Lower leg skin (tissue), 4 donors: ENCODE results near the gene CENPS. TPM values are rescaled to one million over a fixed set of nuclear protein-coding genes. Genes with fewer than 3 reads are reported as not detected.
"Not testable (repeated sequence)": the region's sequence is repeated elsewhere in the genome, so short reads cannot be mapped to it uniquely, and the experiment has no call there.

Source experiments
- DNase-seq, 2 donors: peaks; one replicate each; pipeline ENCODE4 v3.0.0-alpha.2; 2019; ENCODE audit warnings: low spot score in 2 of 2
- H3K4me3 ChIP-seq: fragments of 200-600 bp; sonication (generic); 2 replicates; pipeline ENCODE4 v1.5.1; 2017; ENCODE audit warnings: mild to moderate bottlenecking, low read depth; ENCODE audit not compliant: poor library complexity, severe bottlenecking
- CTCF ChIP-seq, 3 donors: fragments of 450-650 bp; IDR thresholded peaks; one replicate each; pipeline ENCODE4 v1.5.1; 2016; ENCODE audit warnings: antibody characterized with exemption in 3 of 3, mild to moderate bottlenecking in 3 of 3, moderate library complexity in 2 of 3
- POLR2A ChIP-seq, 2 donors: fragments of 450-650 bp; IDR thresholded peaks; one replicate each; pipeline ENCODE4 v1.6.1; 2016 to 2017; ENCODE audit warnings: antibody characterized with exemption in 2 of 2, mild to moderate bottlenecking in 1 of 2, moderate library complexity in 1 of 2
- WGBS, 2 donors: methylation state at CpG; one replicate each; pipeline ENCODE4 v1.1.5; 2018; 5-methylcytosine and 5-hydroxymethylcytosine counted together
- intact Hi-C: fragments of 100-400 bp; cut with DNase I; formaldehyde crosslinking; loops from one replicate; pipeline ENCODE4 v1.15.0; 2023; ENCODE audit warnings: low total_unique reads
- total RNA-seq, 4 donors: library from RNA; depleted of rRNA; stranded (reverse); fragments of >200 nt; gene quantifications; one replicate each; pipeline ENCODE4 v1.1.0, GENCODE V29; 2016

CENPS gene
- total RNA-seq, 4 donors from 2014 or later: 0.42 to 1.8 (median 0.97) TPM

- no peak overlapping the region for H3K4me3 ChIP-seq
- 84 to 92% methylated on average over 8 of the region's 8 CpGs for WGBS, 2 donors
- TF ChIP-seq CTCF (IDR thresholded peaks at IDR 0.05) (no peak), POLR2A (IDR thresholded peaks at IDR 0.05) (no peak)
- intact Hi-C loops: no loop called here
- DNase-seq: no peak
Measured at GRCh38 chr1:10424651-10425050, 5.6 kb upstream of the CENPS start.

GRCh38 chr1:10425826-10426534 is 4.3 kb upstream of the CENPS start:
- DNase-seq, intact Hi-C loops, H3K4me3 ChIP-seq: not testable (repeated sequence)
- 73 to 84% methylated on average over 10 to 18 of the region's 21 CpGs for WGBS, 2 donors

- H3K4me3 ChIP-seq, DNase-seq, intact Hi-C loops: not testable (repeated sequence)
- 96% methylated on average over 19 of the region's 21 CpGs; no CpG with 5 or more reads in 1 of the 2 donors for WGBS, 2 donors
Measured at GRCh38 chr1:10426535-10426848, 3.7 kb upstream of the CENPS start.

- 87 to 93% methylated on average over 4 to 5 of the region's 5 CpGs for WGBS, 2 donors
- no peak for DNase-seq
- intact Hi-C loops: loop anchor here (2.0 kb wide), 1 partner anchor 52 kb away; no protein-coding TSS in a partner anchor
- no peak for TF ChIP-seq POLR2A (IDR thresholded peaks at IDR 0.05)
- TF ChIP-seq CTCF (IDR thresholded peaks at IDR 0.05): no peak
- no peak overlapping the region for H3K4me3 ChIP-seq
Measured at GRCh38 chr1:10428984-10429383, 1.2 kb upstream of the CENPS start.

- TF ChIP-seq POLR2A (IDR thresholded peaks at IDR 0.05) (no peak), CTCF (IDR thresholded peaks at IDR 0.05) (no peak)
- peak overlapping the region; percentile 64 for H3K4me3 ChIP-seq
- intact Hi-C loops: loop anchor here (2.0 to 5.0 kb wide), 2 partner anchors 53 to 62 kb away; no protein-coding TSS in a partner anchor
- no peak for DNase-seq
- WGBS, 2 donors: 13 to 20% methylated on average over 16 of the region's 16 CpGs
Measured at GRCh38 chr1:10429868-10430215, 391 bp upstream of the CENPS start.

GRCh38 chr1:10431070-10431730 is 967 bp downstream of the CENPS start:
- TF ChIP-seq POLR2A (IDR thresholded peaks at IDR 0.05): no peak
- TF ChIP-seq CTCF (IDR thresholded peaks at IDR 0.05): no peak
- 24 to 28% methylated on average over 25 to 30 of the region's 30 CpGs for WGBS, 2 donors

More at GRCh38 chr1:10431070-10431730, 967 bp downstream of the CENPS start:
- H3K4me3 ChIP-seq: peak overlapping the region; percentile 64
- intact Hi-C loops: loop anchor here (5.0 kb wide), 1 partner anchor 61 kb away; no protein-coding TSS in a partner anchor
- no peak for DNase-seq
